ENCODE measurements around the gene TBX1.

GRCh38 chr22:19775496-19776325 lies 15.1 kb downstream of the TBX1 start:
- TF ChIP-seq CTCF (IDR thresholded peaks at IDR 0.05; ENCODE audit: borderline replicate concordance, extremely low read depth, low read length, poor library complexity, severe bottlenecking) (no peak), EZH2 (IDR thresholded peaks at IDR 0.05; ENCODE audit: borderline replicate concordance, low read depth, low read length, severe bottlenecking) (no peak)

Measured in DND-41 (cell line).